Amniotic stem cell (primary cell): ENCODE measurements around the gene PDGFA.

Experiments used
- DNase-seq: peaks from one replicate; lab custom pipeline; 2025; lab: John Stamatoyannopoulos, UW

Gene PDGFA

DNA sequence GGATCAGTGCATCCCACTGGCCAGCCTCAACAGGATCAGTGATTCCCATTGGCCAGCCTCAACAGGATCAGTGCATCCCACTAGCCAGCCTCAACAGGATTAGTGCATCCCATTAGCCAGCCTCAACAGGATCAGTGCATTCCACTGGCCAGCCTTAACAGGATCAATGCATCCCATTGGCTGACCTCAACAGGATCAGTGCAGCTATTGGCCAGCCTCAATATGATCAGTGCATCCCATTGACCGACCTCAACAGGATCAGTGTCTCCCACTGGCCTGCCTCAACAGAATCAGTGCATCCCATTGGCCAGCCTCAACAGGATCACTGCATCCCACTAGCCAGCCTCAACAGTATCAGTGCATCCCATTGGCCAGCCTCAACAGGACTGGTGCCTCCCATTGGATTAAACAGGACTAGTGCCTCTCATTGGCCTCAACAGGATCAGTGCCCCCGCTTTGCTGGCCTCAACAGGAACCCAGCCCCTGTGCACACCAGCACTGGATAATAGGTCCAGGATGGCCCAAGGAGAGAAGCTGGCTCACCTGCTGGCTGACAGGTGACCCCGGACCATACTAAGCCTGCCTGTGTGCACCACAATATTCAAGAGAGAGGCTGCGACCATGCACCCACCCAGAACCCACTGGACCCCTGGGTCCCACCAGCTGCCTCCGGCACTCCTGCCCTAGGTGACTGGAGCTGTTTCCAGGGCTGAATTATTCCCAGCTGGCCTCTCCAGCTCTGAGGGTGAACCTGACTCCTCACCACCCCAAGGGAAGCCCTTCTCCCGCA, 59.9 kb downstream of the PDGFA start:
- no peak for DNase-seq

DNA sequence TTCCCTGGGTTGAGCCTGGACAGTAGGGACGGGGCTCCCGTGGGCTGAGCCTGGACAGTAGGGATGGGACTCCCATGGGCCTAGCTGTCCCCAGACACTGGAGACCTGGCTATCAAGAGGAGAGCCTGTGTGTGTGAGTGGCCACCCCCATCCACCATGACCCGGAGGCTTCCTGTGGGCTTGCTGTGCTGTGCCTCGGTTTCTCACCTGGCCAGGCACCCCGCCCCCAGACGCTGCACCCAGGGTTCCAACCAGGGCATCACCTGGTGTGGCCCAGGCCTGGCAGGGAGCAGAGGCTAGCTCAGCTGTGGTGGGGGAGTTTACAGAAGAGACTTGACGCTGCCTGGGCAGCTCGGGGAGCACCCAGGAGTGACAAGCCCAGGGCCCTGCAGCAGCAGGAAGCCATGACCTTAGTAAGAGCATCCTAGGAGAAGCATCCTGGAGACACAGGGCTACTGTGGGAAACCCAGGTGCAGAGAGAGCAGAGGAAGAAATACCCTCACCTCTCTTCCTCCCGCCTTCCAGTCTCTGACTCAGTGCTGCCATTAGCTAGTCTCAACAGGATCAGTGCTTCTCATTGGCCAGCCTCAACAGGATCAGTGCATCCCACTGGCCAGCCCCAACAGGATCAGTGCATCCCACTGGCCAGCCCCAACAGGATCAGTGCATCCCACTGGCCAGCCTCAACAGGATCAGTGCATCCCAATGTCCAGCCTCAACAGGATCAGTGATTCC, 61.0 kb downstream of the PDGFA start:
- no peak for DNase-seq

DNA sequence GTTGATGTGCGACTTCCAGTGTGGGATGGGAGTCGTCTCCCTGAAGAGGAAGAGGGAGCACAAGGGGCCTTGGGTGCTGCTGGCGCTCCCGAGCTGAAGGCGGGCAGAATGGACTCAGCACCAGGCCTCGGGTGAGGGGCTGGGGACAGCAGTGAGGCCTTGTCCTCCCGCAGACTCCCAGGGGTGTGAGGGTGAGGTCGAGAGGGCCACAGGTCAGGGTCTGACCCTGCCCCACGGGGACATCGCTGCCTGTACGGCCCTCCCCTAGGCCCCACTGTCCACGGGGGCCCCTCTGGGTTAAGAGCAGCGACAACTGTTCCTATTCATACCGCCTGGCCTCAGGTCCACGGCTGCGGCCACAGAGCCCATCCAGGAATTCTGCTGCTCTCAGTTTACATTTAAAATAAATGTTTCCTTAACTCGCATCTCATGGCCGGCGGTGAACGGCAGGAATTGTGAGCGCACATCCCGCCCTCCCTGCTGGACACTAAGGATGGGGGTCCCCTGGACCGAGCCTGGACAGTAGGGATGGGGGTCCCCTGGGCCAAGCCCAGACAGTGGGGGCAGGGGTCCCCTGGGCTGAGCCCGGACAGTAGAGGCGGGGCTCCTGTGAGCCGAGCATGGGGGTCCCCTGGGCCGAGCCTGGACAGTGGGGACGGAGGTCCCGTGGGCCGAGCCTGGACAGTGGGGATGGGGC, 61.7 kb downstream of the PDGFA start:
- no peak for DNase-seq

DNA sequence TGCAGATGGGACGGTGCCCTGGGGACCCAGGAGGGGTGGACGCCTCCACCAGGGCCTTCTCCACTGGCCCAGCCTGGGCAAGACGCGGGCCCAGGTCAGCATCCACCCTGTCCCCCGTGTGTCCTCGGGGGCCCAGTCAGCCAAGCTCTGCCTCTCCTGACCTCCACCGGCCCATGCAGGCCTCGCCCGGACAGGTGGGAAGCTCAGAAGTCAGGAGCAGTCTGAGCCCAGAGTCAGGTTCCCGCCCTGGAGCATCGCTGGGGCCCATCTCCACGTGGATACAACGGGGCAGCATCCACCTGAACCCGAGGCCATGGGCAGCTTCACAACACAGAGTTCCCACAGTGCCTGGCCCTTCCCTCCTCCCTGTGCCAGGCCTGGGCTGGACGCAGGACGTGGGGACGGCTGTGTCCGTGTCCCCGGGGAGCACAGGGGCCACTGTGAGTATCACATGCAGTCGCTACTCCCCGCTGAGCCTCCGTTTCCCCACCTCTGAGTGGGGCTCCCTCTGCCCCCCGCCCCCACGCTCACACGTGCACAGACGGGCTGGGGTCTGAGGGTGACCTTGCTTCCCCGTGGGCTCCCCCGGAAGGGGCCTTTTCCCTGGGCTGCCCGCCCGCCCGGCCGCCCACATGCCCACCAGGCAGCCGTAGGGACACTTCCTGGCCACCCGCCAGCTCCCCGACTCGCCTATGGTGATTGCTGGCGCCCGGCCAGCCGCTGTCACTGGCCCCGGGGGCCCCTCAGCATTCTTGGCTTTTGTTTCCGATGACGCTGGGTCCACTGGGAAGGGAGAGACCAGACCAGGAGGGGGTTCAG, 64.3 kb downstream of the PDGFA start:
- DNase-seq: no peak

DNA sequence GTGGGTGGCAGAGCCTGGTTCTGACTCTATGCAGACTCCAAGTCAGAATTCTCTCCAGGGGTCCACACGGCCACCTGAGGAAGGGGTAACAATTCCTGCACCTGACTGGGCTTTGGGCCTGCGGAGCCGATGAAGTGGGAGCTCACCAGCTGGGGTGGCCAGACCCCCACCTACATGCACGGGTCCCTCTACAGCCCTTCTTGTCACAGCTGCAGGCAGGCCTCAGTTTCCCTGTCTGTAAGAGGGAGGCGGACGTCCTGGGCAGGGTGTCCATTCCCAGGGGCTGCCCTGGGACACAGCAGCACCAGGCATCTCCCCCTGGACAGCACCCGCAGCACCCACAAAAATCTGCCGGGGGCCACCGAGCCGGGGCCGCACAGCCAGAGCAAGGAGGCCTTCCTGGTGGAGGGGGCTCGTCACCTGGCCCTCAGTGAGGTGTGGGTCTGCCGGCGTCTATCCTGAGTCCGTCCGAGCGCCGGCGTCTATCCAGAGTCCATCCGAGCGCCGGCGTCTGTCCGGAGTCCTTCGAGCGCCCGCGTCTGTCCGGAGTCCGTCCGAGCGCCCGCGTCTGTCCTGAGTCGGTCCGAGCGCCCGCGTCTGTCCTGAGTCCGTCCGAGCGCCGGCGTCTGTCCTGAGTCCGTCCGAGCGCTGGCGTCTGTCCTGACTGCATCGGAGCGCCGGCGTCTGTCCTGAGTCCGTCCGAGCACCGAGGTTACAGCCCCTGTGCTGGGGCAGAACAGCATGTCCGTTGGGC, 65.1 kb downstream of the PDGFA start:
- no peak for DNase-seq

DNA sequence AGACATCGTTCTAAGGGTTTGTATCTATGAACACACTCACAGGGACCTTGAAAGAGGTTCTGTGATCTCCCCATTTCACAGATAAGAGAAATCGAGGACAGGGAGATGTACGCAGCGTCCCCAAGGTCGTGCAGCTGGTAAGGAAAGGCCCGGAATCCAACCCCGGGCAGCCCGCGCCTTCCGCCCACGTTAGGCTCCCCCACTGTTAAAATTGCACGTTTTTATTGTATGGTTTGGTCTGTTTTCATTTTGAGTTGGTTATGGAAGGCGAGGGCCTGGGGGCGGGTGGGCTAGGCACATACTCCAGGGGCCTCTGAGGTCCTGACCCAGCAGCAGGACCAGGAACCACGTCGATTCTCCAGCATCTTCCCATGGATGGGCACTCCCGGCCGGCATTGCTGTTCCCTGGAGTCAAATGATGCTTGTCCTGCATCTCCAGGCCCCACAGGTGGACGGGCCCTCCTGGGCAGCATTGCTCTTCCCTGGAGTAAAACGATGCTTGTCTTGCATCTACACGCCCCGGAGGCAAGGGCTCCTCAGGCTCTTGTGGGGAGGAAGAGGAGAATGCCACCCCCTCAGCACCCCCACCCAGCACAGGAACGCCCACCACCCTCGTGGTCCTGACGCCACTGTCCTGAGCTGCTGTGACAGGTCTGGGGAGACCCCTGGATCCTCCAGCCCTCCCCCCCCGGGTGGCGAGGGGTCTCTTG, 65.9 kb downstream of the PDGFA start:
- DNase-seq: no peak

DNA sequence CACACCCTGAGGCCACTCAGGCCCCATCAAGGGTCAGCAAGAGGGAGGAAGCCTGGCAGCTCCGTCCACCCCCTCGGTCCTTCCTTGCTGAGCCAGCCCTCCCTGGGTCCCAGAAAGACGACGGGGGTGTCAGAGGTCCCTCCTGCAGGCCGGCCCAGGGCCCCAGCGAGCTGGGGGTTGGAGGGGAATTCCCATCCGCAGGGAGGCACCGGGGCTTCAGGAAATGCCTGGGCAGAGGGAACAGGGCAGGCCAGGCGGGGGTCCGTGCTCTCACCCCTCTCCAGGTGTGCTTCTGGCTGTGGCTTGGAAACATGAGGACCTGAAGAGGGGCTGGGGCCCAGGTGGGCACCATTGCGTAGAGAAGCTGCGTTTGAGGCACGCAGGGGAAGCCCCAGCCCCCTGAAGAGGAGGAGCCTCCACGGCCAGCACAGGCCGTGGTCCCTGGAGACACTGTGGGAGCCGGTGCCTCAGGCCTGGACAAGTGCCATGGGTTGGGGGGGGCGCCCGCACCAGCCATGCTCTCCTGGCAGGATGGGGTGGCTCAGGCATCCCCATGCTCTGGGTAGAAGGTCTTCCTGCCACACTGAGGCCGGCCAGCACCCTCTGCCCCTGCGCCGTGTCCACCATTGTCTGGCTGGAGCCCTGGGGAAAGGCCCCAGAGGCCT, 66.7 kb downstream of the PDGFA start:
- DNase-seq: no peak

DNA sequence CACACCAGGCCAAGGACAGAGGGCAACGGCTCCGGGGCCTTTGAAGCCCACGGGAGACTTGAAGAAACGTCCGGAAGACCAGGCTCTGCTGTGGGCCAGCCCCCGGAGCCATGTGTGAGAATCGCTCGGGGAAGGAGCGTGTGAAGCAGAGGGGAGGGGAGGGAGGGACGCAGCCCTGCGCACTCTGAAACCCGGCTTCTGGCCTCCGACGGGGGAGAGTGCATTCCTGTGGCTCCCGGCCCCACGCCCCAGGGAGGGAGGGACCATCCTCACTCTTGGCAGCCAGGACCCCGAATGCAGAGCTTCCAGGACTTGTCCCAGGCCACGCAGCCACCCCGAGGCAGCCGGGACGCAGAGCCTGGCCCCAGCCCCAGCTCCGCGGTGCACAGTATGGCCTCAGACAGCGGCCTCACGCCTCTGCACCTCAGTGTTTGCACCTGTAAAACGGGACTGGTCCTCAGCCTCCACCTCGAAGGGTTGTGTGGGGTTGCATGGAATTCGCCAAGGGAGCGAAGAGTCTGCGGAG, 67.4 kb downstream of the PDGFA start:
- DNase-seq: no peak

DNA sequence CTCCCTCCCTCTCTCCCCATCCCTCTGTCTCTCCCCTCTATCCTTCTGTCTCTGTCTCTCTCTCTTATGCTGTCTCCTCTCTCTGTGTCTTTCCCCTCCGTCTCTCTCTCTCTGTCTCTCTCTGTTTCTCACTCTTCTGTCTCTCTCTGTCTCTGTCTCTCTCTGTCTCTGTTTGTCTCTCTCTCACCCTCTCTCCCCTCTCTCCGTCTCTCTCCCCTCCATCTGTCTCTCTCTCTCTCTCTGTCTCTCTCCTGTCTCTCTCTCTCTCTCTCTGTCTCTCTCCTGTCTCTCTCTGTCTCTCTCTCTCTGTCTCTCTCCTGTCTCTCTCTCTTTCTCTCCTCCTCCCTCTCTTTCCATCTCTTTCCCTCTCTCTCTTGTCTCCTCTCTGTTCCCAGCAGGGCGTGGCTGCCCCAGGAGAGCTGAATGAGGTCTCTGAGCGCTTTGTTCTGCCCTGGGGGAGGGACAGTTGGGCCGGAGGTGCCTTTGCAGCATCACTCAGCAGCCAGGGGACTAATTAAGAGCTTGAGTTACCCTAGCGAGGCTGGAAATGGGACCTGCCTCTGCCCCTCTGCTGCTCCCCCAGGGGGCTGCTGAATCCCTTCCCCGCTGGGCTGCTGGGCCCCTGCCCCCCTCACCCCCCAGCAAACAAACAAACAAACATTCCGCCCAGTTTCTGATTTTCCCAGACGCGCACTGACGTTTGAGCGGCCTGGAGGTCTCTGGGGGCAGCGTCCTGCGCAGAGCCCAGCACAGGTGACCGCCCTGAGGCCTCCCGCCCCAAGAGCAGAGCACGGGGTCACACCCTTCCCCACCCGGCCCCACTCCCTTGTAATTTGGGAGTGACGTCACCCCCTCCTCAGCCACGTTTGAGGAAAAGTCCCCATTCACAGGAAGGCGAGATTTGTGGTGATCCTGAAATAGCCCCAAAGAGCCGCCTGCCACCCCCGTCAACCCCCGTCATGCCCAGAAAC, 68.1 kb downstream of the PDGFA start:
- no peak for DNase-seq

DNA sequence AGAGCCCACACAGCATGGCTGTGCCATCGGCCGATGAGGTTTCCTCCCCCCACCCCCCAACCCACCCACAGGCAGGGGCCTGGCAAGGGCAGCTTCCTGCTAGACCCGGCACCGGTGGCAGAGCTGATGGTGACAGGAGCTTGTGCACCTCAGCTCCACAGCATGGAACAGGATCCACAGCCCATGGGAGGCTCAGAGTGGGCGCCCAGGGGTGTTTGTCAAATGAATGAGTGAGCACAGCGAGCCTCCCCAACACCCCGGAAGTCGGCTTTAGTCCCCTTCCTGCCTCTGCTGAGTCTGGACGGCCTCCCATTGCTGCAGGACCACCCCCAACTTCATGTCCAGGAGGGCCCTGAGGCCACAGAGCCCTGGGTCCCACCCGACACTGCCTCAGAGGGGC, 68.9 kb downstream of the PDGFA start:
- no peak for DNase-seq

DNA sequence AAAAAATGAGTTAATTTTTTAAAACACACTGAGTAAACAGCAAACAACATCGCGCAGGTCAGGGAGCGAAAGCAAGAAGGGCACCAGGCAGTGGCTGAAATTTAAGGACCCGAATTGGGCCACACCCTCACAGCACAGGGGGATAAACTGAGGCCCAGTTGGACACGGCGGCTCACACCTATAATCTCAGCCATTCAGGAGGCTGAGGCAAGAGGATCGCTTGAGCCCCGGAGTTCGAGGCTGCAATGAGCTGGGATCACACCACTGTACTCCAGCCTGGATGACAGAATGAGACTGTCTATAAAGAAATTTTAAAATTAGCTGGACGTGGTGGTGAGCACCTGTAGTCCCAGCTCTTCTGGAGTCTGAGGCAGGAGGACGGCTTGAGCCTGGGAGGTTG, 69.6 kb downstream of the PDGFA start:
- no peak for DNase-seq

DNA sequence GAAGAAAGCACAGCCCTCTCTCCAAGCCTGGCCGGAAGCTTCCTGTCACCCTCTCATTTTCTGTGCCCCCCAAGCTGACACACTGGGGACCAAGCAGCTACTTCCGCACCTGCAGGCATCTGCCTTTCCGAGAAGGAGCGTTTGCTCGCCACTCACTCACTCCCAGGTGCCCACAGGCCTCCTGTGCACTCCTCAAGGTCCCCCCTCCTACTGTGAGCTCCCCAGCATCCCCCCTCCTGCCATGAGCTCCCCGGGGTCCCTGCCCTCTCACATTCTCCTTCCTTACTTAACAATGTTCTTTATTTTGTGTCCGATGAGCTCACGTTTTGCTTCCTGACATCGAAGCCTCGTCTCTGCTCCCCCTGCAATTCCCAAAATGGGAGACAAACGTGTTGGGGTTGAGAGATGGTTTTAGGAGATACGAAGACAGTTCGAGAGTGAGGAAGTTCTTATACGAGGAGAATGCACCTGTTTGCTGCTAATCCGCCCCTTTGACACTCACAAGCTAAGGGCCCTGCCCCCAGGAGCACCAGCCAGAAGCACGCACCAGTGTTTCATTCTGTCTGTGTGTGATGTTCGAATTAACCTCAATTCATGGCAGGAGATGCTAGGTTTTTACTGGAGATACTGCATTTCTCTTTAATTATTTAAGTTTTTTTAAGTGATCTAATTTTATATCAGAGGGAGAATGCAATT, 70.2 kb downstream of the PDGFA start:
- DNase-seq: no peak

DNA sequence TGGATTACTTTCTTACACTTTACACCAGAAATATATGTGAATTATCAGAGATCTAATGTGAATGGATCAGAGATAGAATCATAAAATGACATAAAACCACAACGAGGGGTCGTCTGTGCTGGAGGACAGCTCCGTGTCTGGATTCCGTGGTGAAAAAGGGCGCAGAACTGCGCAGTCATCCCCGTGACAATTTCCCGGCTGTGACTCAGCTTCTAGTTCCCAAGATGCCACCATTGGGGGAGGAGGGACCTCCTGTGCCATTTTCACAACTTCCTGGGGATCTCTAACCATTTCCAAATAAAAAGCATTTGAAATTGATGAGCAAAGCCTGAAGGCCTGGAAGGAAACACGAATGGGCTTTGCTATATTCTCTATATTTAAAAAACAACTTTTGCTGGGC, 72.1 kb downstream of the PDGFA start:
- no peak for DNase-seq
